SH-SY5Y (cell line): ENCODE data around the gene HSBP1.

Experiments used
- GATA2 ChIP-seq: IDR thresholded peaks from 2 replicates; pipeline ENCODE4 v1.6.1; 2011; ENCODE audit warnings: mild to moderate bottlenecking, low read depth, low read length
- GATA3 ChIP-seq: IDR thresholded peaks from 2 replicates; pipeline ENCODE4 v1.6.1; 2011; ENCODE audit warnings: low read depth, mild to moderate bottlenecking, low read length, moderate library complexity

Gene HSBP1

GRCh38 chr16:83862661-83863060, 54.9 kb downstream of the HSBP1 start:
- no peak for TF ChIP-seq GATA2
- TF ChIP-seq GATA3 = no peak

- no peak for TF ChIP-seq GATA3
- TF ChIP-seq GATA2 = no peak
These were observed 55.9 kb downstream of the HSBP1 start for GRCh38 chr16:83863682-83864081.
